Nephron (organoid): ENCODE measurements around the gene NCOA1.
A peak's percentile ranks its signal among the peaks of the same experiment; 100 is the strongest.

ENCODE experiments used
- H3K27ac Mint-ChIP-seq, 3 experiments: 2 replicates each; pipeline ENCODE4 v1.8.0; 2020; ENCODE audit warnings: mixed read lengths in 3 of 3, mild to moderate bottlenecking in 2 of 3, moderate library complexity in 1 of 3
- H3K27me3 Mint-ChIP-seq: 2 replicates; pipeline ENCODE4 v1.8.0; 2021; ENCODE audit warnings: low read depth, mild to moderate bottlenecking, moderate library complexity, mixed read lengths
- H3K36me3 Mint-ChIP-seq: 2 replicates; pipeline ENCODE4 v1.8.0; 2020; ENCODE audit warnings: low read depth, mixed read lengths
- H3K4me1 Mint-ChIP-seq: 2 replicates; pipeline ENCODE4 v1.8.0; 2020; ENCODE audit warnings: mixed read lengths
- H3K4me3 Mint-ChIP-seq, 3 experiments: 2 replicates each; pipeline ENCODE4 v1.8.0; 2020; ENCODE audit warnings: mild to moderate bottlenecking in 3 of 3, mixed read lengths in 3 of 3, moderate library complexity in 2 of 3
- H3K9me3 Mint-ChIP-seq: 2 replicates; pipeline ENCODE4 v1.8.0; 2020; ENCODE audit warnings: mixed read lengths
- TF ChIP-seq, protein P1 (sequence below), 3 experiments: fragments of 200-600 bp; sonication (generic); IDR thresholded peaks; one replicate each; pipeline ENCODE4 v1.5.0; 2021; ENCODE audit warnings: antibody characterized with exemption in 3 of 3; ENCODE audit not compliant: unreplicated experiment in 3 of 3

The NCOA1 gene

DNA sequence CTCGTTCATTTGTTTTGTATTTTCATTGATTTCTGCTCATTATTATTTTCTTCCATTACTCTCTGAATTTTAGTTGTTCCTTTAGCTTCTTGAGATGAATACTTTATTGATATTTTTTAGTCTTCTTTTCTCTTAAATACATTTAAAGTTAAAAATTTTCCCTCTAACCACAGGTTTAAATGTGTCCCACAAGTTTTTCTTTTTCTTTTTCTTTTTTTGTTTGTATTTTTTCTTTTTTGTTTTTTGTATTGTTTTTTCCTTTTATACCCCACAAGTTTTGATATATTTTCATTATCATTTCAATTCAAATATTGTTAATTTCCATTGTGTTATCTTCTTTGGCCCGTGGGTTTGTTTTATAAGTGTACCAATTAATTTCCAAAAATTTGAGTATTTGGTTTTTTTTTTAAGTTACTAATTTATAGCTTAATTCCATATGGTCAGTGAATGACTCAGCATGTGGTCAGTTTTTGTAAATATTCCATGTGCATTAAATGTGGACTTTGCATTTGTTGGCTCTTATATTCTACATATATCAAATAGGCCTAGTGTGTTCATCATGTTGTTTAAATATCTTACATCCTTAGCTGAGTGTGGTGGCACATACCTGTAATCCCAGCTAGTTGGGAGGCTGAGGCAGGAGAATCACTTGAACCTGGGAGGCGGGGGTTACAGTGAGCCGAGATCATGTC is 318.4 kb downstream of the NCOA1 start:
- H3K36me3 Mint-ChIP-seq: peaks cover 68% of the 10 kb centered on the region
- H3K9me3 Mint-ChIP-seq: peaks cover 20% of the 10 kb centered on the region
- H3K27ac Mint-ChIP-seq: no peak overlapping the region
- no peaks in the 10 kb centered on the region for H3K27me3 Mint-ChIP-seq
- no peak overlapping the region for H3K4me3 Mint-ChIP-seq
- TF ChIP-seq, protein P1, sequence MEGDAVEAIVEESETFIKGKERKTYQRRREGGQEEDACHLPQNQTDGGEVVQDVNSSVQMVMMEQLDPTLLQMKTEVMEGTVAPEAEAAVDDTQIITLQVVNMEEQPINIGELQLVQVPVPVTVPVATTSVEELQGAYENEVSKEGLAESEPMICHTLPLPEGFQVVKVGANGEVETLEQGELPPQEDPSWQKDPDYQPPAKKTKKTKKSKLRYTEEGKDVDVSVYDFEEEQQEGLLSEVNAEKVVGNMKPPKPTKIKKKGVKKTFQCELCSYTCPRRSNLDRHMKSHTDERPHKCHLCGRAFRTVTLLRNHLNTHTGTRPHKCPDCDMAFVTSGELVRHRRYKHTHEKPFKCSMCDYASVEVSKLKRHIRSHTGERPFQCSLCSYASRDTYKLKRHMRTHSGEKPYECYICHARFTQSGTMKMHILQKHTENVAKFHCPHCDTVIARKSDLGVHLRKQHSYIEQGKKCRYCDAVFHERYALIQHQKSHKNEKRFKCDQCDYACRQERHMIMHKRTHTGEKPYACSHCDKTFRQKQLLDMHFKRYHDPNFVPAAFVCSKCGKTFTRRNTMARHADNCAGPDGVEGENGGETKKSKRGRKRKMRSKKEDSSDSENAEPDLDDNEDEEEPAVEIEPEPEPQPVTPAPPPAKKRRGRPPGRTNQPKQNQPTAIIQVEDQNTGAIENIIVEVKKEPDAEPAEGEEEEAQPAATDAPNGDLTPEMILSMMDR (IDR thresholded peaks at IDR 0.05; ENCODE audit: unreplicated experiment in 3 of 3): no peak
- peaks cover 12% of the 10 kb centered on the region for H3K4me1 Mint-ChIP-seq

DNA sequence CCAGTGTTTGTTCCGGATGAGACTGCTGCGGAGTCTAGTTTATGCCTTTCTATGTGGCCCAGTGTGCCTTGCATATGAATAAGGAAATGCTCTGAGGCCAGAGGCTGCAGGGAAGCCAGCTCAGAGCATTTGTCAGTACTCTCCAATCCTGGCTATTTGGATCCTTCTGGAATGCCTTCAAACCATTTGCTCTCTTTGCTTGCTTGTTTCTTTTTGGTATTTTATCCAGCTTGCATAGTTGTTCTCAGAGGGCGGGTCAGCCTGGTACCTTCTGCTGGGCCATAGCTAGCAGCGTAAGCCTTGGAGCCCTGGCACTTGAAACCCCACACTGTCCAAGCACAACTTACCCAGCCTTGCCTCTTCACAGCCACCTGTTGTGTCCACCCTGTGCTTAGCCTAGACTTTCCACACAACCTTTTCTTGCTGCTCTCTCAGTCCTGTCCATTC is 322.7 kb downstream of the NCOA1 start:
- Mint-ChIP-seq H3K9me3 (no peaks in the 10 kb centered on the region), H3K4me3 (no peak overlapping the region), H3K4me1 (peaks cover 12% of the 10 kb centered on the region), H3K27ac (no peak overlapping the region), H3K27me3 (no peaks in the 10 kb centered on the region), H3K36me3 (peaks cover 60% of the 10 kb centered on the region)
- TF ChIP-seq, protein P1 (IDR thresholded peaks at IDR 0.05; ENCODE audit: unreplicated experiment in 3 of 3): no peak

DNA sequence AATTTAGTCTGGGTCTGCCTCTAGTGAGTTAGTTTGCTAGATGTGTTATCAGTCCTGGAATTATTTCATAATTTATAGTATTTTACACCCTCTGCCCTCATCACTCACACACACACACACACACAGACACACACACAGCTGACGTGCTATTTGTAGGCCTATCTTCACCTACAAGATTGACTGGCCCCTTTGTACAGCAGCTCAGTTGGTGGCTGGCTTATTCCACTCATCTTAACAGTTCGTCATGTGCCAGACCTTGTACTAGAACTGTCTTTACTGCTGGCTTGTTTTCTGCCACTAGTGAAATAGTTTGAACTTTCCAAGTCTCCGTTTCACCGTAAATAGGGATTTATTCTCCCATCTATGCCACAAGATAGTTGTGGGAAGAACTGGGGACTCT is 323.5 kb downstream of the NCOA1 start:
- Mint-ChIP-seq H3K9me3 (no peaks in the 10 kb centered on the region), H3K27me3 (no peaks in the 10 kb centered on the region), H3K4me3 (no peak overlapping the region), H3K4me1 (peaks cover 12% of the 10 kb centered on the region), H3K36me3 (peaks cover 57% of the 10 kb centered on the region), H3K27ac (no peak overlapping the region)
- TF ChIP-seq, protein P1 (IDR thresholded peaks at IDR 0.05; ENCODE audit: unreplicated experiment in 3 of 3): no peak

DNA sequence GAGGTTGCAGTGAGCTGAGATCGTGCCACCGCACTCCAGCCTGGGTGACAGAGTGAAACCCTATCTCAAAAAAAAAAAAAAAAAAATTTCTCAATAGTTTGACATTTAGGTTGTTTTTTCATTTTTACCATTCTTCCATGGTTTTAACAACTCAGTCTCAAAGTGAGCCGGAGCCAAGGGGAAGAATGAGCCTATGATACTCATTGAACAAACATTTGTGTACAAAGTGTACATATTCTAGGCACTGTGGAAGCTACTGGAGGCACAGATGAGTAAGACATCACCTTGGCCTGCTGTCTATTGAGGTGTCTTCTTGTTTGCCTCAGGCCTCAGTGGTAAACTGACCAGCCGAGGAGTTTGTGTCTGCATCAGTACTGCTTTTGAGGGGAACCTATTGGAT is 324.1 kb downstream of the NCOA1 start:
- Mint-ChIP-seq H3K36me3 (peaks cover 58% of the 10 kb centered on the region), H3K4me1 (peaks cover 12% of the 10 kb centered on the region), H3K9me3 (no peaks in the 10 kb centered on the region), H3K4me3 (no peak overlapping the region), H3K27ac (no peak overlapping the region), H3K27me3 (no peaks in the 10 kb centered on the region)
- TF ChIP-seq, protein P1 (IDR thresholded peaks at IDR 0.05; ENCODE audit: unreplicated experiment in 3 of 3): no peak

DNA sequence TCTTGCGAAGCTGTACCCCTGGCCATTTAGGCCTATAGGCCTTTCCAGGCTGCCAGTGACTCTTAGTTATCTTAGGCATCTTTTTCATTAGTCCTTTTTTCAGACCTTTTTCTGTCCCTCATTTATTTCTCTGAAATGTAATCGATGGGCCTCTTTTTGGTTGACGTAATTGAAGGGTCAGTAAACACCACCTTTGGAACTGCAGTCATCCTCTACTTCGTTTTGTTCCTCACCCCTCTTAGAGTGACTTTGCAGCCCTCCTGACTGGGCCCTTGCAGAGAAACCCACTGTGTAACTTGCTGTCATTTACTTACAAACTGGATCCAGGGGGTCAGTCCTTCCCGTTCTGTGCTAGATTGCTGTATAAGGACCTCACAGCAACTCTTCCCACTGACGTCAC is 325.4 kb downstream of the NCOA1 start:
- Mint-ChIP-seq H3K27ac (no peak overlapping the region), H3K4me3 (no peak overlapping the region), H3K4me1 (peaks cover 12% of the 10 kb centered on the region), H3K9me3 (no peaks in the 10 kb centered on the region), H3K36me3 (peaks cover 70% of the 10 kb centered on the region), H3K27me3 (no peaks in the 10 kb centered on the region)
- TF ChIP-seq, protein P1 (IDR thresholded peaks at IDR 0.05; ENCODE audit: unreplicated experiment in 3 of 3): no peak

DNA sequence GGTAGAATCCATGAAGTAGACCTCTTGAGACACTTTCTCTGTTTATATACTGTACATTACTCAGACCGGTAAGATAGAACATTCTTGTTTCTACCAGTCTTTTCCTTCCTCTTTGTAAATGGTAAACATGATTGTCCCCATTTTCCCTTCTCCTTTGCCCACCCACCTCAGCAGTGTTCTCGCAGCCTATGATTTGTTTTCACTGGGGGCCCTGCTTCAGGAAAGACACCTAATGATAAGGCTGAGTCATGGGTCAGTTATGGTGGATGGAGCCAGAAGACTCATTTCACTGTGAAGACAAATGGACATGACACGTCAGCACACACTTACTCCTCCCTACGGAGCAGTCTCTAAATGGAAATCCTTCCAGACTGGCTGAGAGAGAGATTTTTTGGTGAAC is 325.8 kb downstream of the NCOA1 start:
- peak overlapping the region in 1 of 3 experiments; percentile 11 for H3K27ac Mint-ChIP-seq
- no peaks in the 10 kb centered on the region for H3K9me3 Mint-ChIP-seq
- no peak overlapping the region for H3K4me3 Mint-ChIP-seq
- no peaks in the 10 kb centered on the region for H3K27me3 Mint-ChIP-seq
- peaks cover 72% of the 10 kb centered on the region for H3K36me3 Mint-ChIP-seq
- TF ChIP-seq, protein P1 (IDR thresholded peaks at IDR 0.05; ENCODE audit: unreplicated experiment in 3 of 3): no peak
- peaks cover 12% of the 10 kb centered on the region for H3K4me1 Mint-ChIP-seq
